RPMI8226 (cell line): ENCODE measurements around the gene CLSTN1.
"Not testable (repeated sequence)": the region's sequence is repeated elsewhere in the genome, so short reads cannot be mapped to it uniquely, and the experiment has no call there.

Source experiments
- DNase-seq: peaks from one replicate; pipeline ENCODE4 v3.0.0-alpha.2; 2015

Gene CLSTN1

DNA sequence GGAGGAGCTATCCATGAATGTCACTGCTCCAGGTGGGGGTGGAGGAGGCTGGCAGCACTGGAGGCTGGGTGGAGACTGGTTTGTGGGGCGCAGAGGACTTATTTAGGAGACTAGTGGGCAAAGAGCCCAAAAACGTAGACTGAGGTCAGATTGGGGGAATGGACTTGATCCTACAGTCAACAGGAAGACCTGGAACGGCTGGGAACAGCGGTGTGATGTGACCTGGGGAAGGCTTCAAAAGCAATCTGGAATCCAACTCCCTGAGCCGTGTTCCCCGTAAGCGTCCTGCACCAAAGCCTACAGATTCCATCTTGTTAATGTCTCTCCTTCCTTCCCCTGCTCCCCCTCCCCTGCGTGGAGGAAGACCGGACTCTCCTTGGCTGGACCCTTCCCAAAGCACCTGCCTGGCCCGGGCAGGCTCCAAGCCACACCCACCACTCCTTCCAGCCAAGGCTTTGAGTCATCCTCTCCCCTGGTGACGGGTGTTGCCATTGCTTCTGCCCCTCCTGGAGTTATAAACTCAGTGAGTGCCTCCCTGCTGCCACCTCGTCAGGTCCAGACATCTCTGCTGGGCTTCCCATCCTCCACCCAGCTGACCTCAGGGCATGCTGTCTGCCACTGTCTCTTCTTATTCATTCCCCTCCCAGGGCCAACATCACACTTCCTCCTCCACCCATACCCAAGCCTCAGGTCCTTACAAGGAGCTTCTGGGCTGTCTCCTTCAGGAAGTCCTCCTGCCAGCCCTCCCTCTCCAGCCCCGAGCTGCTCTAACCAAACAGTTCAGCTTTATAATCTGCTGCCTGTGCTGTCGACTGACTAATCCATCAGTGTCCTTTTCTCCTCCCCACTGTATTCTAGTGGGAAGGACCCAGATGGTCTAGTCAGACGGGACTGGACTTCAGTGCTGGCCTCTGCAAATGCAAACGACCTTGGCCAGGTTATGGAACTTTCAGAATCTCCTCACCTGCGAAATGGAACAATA, 1.6 kb upstream of the CLSTN1 start:
- DNase-seq: peak; percentile 85

DNA sequence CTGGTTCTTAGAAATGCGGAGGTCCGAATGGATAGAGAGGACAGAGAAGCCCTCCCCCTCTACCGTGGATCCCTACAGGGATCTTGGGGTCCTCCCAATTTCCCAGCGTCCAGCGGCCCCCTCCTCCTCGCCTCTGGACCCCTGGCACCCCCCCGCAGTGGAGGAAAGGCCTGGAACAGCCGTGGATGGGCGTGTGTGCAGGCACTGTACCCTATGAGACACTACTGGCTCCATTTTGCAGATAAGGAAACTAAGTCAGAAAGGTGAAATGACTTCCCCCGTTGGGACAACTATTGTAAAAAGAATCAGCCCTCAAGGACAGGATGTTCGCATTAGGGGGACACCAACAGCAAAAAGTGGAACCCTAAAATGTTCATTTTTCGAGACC, 931 bp upstream of the CLSTN1 start:
- no peak for DNase-seq

DNA sequence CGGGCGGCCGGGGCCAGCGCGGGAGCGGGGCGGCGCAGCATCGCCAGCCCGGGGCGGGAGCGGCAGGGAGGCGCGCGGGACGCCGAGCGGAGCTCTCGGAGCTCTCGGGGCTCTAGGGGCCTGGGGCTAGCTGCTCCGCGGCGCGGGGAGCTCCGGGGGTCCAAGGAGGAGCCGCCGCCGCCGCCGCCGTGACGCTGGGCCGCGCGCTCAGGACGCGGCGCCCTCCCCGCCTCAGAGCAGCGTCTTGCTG, 147 bp downstream of the CLSTN1 start:
- no peak for DNase-seq

DNA sequence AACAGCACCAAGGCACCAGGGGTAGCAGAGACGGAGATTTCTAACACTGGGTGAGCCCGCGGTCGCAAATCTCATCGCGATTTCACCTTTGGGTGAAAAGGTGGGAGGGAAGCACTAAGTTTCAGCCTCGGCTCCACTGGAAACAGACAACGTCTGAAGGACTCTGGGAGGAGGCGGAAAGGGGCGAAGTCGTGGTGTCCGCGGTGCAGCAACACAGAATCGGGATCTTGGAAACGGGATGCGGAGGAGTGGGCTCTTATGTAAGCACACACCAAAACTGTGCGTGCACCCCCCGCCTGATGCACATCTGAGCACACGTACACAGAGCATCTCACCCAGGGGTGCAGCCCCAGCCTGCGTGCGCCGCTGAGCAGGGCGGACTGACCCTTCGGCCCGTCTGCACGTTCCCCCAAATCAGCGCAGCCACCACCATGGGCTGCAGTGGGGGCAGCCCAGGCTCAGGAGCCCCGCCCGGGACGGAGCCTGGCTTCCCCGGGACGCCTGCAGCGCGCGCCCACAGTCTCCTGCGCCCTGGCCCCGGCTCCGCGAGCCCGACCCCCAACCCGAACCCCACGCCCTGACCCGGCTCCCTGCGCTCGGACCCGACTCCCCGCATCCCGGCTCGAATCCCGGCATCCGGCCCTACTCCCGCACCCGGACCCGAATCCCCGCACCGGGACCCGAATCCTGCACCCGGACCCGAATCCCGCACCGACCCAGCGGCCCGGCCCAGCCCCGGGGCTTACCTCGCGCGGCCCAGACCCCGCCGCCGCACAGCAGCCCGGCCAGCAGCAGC, 670 bp downstream of the CLSTN1 start:
- peak; percentile 67 for DNase-seq

DNA sequence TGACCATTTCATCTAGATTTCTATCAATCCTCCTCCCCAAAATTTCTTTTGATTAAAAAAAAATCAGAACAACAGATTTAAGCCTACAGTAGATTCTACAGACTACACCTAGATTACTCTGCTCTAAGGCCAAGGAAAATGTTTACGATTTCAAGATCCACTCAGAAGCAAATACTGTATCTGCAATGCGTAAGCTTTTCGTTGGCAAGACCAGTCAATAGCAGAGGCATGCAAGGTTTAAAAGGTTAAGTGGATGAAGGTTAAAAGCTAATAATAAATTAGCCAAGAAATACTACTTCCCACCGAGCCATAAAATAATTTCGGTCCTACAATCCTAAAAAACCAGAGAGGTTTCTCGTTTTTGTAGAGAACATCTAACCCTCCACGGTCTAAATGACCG, 1.3 kb downstream of the CLSTN1 start:
- DNase-seq: no peak

DNA sequence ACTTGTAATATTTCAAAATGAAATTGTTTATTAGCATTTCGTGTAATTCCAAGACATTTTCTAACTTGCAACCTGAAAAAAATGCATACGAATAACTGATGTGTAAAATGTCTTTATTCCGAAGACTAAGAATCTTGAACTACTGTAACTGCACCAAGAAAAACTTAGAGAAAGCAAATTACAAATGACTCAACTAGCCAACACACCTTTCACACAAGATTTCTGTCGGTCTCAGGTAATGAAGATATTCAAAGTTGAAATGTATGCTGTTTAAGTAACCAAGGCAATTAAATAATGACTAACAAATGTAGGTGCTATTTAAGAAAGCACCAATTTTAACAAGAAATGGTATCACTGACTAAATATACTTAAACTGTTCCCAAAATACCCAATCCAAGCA, 2.1 kb downstream of the CLSTN1 start:
- DNase-seq: no peak

DNA sequence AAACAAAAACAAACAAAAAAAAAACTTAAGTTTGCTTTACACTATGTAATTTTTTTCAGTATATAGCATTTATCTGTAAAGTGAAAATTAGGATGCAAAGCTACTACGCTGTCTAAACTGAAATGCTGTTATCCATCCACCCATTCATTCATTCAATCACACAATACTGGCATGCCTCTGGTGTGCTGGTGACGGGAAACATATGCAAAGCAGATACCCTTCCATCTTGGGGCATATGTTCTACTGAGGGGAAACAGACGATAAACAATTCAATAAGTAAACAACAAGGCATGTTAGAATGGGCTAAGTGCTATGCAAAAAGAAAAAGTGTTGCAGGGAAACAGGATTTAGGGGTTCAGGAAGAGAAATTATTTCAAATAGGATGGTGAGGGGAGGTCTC, 3.2 kb downstream of the CLSTN1 start:
- DNase-seq: no peak

DNA sequence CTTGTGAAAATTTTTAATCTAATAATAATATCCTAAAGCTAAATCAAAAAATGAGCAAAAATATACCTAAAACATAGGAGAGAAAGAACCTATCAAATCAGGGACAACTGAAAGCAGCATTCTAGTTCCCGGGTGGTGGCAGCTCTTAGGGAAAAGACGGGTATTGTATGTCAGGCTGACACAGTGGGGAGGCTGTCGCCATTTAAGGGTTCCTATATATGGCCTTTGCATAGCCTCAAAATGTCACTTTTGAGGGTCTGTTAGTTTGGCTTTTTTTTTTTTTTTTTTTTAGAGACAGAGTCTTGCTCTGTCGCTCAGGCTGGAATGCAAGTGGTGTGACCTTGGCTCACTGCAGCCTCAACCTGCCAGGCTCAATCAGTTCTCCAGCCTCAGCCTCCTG, 6.0 kb downstream of the CLSTN1 start:
- no peak for DNase-seq

DNA sequence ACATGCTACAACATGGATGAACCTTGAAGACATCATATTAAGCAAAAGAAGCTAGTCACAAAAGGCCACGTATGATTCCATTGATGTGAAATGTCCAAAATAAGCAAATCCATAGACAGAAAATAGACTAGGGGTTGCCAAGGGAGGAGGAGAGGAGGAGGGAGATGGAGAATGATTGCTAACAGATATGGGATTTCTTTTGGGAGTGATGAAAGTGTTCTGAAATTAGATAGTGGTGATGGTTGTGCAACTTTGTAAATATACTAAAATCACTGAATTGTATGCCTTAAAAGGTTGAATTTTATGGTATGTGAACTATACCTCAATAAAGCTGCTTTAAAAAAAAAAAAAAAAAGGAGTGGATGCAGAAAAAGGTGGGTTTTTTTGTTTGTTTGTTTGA, 7.6 kb downstream of the CLSTN1 start:
- DNase-seq: no peak

DNA sequence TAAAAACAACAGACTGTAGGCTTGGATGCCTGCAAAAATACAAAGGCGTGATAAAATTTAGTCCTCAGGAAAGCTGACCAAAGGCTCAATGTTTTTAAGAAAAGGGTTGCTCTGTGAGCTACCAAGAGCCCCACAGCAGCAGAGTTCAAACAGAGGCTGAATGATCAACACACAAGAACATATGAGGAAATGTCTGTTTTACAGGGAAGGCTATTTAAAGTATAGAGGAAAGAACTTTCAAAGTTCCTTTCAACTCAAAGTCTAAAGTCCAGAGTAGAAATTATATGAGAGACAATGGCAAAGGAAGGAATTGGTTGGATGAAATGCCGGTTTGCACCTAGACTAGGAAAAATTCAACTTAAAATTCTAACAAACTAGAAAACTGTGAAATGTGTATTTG, 8.6 kb downstream of the CLSTN1 start:
- no peak for DNase-seq

DNA sequence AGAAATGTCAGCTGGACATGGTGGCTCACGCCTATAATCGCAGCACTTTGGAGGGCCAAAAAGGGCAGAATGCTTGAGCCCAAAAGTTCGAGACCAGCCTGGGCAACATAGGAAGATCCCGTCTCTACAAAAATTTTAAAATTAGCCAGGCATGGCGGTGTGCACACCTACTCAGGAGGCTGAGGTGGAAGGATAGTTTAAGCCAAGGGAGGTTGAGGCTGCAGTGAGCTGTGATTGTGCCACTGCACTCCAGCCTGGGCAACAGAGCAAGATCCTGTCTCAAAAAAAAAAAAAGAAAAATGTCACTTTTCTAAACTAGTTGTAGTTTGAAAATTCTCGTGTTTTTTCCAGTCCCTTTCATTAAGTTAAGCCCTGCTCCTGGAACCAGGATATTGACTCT, 9.1 kb downstream of the CLSTN1 start:
- DNase-seq: no peak

DNA sequence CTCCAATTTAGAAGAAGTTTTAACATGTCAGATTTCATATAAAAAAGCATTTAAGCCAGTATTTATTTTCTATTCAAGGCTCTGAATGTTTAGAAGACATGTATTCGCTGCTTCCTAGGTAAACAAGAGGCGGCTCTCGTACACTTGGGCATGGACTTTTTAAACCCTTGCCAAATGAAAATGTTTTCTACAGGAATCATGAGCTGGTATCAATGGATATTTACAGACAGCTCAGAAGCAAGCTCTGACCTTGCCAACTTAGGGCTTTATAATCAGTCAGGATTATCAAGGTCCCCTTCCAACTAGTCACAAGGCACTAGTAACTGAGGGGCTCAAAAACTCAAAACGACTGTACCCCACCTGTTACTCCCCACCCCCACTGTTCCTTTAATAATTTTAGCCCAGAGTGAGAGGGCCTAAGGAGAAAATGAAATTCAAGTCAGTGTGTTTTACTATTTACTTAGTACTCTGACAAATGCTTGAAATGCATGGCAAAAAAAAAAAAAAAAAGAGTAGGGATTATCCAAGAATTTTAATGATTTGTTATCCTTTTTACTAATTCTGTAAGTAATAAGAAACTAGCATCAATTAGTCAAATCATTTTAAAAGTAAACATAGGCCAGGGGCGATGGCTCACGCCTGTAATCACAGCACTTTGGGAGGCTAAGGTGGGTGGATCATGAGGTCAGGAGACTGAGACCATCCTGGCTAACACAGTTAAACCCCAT, 12.4 kb downstream of the CLSTN1 start:
- no peak for DNase-seq

DNA sequence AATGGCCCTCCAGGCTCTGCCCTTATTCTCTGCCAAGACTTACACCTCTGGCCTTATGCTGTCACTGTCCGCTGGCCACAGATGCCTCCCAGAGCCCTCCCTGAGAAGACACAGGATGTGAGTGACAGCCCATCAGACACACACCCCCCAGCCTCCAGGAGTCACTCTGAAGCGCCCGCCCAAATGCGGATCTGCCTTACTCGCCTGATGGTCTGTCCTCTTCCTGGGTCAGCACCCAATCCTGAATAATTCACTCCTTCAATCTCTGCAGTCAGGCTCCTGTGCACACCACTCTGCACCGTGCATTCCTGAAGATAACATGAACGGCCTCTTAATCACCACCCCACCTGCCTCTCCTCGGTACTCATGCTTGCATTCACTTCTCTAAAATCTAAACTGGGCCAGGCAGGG, 14.7 kb downstream of the CLSTN1 start:
- no peak for DNase-seq

DNA sequence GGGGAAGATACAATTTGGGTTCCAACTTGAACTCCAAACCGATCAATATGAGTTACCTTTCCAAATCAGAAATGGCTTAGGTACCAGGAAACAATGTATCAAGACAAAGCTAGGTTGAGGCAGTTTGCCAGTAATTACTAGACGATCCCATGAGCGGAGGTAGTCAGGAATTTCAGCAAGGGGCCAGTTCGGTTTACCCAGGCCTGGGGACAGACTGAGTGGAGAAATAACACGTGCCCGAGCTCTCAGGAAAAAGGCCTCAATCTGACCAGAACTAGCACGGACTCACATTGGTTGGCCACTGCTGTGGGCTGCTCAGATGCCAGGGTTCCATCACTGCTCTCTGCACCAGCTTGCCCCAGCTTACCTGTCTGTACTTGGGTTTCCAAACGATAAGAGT, 15.3 kb downstream of the CLSTN1 start:
- no peak for DNase-seq

DNA sequence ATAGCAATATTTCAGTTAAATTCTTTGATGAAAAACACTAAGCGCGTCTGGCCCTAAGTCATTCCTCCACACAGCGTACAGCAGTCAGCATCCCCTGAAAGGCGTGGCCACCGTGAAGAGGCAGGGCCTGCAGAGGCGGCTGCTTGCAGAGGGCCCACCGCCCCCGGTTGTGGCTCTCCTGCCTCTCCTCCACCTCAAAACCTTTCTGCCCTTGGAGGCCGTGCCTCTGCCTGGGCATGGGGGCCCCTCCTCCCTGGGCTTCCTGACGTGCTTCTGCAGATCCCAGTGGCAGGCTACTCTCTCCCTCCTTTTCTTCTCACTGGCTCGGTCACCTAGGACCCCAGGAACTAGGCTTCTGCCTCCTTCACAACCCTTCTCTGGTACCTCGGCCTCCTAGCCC, 16.2 kb downstream of the CLSTN1 start:
- DNase-seq: no peak

DNA sequence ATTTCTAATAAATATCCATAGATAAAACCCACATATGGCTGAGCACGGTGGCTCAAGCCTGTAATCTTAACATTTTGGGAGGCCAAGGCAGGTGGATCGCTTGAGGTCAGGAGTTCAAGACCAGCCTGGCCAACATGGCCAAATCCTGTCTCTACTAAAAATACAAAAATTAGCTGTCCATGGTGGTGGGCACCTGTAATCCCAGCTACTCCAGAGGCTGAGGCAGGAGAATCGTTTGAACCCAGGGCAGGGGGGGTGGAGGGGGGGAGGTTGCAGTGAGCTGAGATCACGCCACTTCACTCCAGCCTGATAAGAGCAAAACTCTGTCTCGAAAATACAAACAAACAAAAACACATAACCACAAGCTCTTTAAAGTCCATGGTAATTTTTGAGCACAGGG, 17.8 kb downstream of the CLSTN1 start:
- DNase-seq: not testable (repeated sequence)

DNA sequence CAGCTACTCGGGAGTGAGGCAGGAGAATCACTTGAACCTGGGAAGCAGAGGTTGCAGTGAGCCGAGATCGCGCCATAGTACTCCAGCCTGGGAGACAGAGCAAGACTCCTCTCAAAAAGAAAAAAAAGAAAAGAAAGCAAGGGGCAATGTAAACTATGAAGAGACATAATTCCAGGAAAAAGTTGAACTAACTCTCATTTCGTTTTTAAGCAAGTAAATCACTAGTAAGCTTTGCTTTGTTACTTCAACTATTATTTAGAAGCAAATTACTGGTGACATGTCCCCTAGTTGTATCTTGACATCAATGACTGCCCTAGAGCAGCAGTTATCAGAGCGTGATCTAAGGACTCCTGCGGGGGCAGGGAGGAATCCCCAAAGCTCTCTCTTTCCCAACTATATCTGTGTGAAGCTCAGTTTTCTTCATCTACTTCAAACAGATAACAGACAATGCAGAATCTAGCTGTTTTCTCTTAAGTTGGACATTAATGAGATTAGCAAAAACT, 18.7 kb downstream of the CLSTN1 start:
- DNase-seq: no peak

DNA sequence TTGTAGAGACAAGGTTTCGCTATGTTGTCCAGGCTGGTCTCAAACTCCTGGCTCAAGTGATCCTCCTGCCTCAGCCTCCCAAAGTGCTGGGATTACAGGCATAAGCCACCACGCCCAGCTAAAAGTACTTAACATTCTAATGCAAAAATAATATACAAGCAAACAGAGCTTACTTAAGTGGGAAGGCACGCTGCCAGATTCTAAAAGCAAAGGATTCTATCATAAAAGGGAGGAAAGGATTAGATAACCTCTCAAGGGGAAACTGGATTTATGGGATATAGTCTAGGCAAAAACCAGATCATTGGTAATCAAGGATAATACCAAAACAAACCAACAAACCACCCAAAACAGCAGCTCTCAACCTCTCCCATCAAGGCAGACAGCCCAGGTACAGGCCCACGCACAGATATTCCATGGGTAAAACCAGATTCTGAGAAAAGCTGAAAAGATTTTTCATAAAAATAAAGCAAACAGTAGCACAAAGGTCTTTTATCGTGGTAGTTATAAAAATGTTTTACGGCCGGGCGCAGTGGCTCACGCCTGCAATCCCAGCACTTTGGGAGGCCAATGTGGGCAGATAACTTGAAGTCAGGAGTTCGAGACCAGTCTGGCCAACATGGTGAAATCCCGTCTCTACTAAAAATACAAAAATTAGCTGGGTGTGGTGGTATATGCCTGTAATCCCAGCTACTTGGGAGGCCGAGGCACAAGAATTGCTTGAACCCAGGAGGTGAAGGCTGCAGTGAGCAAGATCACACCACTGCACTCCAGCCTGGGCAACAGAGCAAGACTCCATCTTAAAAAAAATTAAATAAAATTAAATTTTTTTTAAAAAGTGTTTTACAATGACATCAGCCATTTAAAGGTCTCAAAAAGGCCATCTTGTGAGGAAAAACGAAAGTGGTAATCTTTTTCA, 20.5 kb downstream of the CLSTN1 start:
- DNase-seq: not testable (repeated sequence)

DNA sequence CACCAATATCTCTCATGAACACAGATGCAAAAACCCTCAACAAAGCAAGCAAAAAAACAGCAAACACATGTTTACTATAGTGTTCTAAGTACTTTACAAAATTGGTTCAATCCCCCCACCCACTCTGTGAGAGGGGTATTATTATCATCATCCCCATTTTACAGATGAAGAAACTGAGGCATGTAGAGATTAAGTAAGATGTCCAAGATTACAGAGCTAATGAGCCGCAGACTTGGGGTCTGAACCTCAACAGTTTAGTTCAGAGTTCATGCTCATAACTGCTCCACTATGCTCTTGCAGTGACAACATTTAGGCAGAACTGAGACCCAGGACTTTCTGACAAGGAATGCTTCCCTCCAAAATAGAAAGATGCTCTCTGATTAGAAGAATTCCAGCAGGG, 21.9 kb downstream of the CLSTN1 start:
- DNase-seq: no peak

DNA sequence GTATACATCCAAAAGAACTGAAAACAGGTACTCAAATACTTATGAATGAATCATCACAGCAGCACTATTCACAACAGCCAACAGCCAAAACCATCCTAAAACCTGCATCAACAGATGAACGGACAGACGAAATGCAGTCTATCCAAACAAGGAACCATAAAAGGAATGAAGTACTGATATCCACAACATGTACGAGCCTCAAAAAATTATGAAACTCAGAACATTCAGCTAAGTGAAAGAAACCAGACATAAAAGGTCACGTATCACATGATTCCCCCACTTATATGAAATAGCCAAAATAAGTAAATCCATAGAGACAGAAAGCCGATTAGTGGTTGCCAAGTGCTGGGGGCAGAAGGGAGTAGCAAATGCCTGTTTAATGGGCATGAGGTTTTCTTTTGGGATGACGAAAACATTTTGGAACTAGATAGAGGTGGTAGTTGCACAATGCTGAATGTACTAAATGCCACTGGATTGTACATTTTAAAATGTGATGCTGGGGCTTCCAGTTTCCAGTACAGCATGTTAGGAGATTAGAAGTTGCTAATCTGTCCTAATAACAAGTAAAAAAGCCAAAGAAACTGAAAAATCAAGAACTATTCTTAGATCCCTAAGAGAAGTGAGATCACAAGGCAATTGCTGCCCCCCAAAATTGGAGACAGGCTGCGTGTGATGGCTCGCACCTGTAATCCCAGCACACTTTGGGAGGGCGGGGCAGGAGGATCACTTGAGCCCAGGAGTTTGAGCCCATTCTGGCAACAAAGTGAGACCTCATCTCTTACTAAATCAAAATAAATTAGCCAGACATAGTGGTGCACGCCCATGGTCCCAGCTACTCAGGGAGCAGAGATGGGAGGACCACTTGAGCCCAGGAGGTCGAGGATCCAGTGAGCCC, 25.3 kb downstream of the CLSTN1 start:
- DNase-seq: no peak

DNA sequence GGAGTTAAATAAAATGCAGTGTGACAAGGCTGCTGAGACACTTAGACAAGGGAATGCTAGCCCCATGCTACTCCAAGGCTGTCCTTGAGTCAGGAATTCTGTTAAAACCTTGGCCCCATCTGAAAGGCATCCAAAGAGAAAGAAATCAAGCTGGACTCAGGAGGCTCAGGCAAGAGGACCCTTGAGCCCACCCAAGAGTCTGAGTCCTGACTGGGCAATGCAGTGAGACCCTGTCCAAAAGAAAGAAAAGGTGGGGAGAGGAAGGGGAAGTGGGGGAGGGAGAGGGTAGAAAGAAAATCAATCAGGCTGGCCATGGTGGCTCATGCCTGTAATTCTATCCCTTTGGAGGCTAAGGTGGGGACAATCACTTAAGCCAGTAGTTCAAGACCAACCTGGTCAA, 26.7 kb downstream of the CLSTN1 start:
- DNase-seq: no peak
